ENCODE results near the gene ADCY3.

The ADCY3 gene

GRCh38 chr2:24910245-24910644, 9.8 kb downstream of the ADCY3 start:
- H3K27ac ChIP-seq = no peak overlapping the region
- H3K4me3 ChIP-seq = no peak overlapping the region

DNA sequence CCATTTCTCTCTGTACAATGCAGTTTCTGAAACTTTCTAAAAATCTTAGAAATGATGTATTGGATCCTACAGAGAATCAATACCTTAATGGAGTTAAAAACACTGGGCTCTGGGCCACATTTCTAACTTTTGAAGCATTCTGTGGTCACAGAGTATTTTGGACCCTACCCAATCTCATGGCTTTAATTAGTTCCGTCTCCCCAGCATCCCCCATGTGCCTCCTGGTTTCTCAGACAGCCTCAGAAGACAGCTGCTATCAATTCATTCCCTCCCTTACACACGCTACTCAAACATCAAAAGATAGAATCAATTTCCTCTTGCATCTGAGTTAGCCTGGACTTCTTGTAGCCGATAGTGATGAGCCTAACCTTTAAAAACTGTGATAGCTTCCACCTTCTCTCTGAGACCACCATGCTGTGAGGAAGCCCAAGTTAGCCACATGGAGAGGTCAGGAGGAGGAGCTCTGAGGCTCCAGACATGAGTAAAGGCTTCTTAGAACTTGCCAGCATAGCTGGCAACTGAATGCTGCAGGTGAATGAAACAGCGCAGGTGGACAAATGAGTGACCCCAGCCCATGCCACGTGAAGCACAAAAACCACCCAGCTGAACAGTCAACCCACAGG, 10.4 kb downstream of the ADCY3 start:
- H3K4me3 ChIP-seq = no peak overlapping the region

GRCh38 chr2:24908461-24908901, 11.6 kb downstream of the ADCY3 start:
- H3K27ac ChIP-seq = no peak overlapping the region
- no peak overlapping the region for H3K4me3 ChIP-seq

More for the DNA sequence above, 10.4 kb downstream of the ADCY3 start:
- H3K27ac ChIP-seq = no peak overlapping the region

- H3K4me3 ChIP-seq = no peak overlapping the region
- peak overlapping the region in 1 of 21 experiments; percentile 11 for H3K27ac ChIP-seq
Measured at GRCh38 chr2:24907116-24907515, 12.9 kb downstream of the ADCY3 start.

GRCh38 chr2:24906466-24906865, 13.6 kb downstream of the ADCY3 start:
- H3K4me3 ChIP-seq = no peak overlapping the region
- no peak overlapping the region for H3K27ac ChIP-seq

DNA sequence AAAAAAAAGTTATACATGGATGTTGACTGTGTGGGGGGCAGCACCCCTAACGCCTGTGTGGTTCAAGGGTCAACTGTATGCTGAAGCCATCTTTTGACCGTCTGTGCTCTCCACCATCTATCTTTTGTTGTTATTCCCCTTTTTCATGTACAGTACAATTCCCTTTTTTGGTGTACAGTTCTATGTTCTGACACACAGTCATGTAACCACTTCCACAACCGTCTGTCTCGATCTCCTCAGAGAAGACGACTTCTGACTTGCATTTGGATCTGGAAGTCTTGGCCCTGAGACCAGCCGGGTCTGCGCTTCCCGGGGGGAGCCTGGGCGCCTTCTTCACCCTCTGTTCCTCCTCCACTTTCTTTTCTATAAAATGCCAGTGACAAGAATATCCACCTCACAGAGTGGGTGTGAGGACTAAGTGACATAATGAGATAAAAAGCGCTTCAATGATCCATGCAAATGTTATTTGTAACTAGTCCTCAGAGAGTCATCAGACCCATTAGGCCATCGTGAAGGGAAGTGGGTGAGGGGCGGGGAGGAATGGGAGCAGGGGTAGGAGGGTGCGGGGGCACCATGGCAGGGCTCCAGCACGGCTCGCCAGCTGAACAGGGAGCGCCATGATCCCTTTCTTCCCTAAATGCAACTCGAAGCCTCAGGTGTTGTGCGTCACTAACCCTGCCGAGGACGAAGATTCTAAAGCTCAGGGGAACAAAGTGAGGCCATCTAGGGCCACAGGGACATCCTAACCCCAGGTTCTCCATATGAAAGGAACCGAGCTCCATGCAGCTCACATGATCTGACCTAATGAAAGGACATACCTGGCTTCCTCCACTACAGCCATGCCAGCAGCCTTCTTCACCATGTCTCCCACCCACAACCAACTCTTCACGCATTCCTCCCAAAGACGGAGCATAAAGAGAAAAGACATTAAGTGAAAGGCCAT, 16.6 kb downstream of the ADCY3 start:
- Histone ChIP-seq H3K4me3 (no peak overlapping the region), H3K27ac (no peak overlapping the region)

GRCh38 chr2:24899361-24899910, 20.6 kb downstream of the ADCY3 start:
- H3K4me3 ChIP-seq = no peak overlapping the region
- no peak overlapping the region for H3K27ac ChIP-seq

DNA sequence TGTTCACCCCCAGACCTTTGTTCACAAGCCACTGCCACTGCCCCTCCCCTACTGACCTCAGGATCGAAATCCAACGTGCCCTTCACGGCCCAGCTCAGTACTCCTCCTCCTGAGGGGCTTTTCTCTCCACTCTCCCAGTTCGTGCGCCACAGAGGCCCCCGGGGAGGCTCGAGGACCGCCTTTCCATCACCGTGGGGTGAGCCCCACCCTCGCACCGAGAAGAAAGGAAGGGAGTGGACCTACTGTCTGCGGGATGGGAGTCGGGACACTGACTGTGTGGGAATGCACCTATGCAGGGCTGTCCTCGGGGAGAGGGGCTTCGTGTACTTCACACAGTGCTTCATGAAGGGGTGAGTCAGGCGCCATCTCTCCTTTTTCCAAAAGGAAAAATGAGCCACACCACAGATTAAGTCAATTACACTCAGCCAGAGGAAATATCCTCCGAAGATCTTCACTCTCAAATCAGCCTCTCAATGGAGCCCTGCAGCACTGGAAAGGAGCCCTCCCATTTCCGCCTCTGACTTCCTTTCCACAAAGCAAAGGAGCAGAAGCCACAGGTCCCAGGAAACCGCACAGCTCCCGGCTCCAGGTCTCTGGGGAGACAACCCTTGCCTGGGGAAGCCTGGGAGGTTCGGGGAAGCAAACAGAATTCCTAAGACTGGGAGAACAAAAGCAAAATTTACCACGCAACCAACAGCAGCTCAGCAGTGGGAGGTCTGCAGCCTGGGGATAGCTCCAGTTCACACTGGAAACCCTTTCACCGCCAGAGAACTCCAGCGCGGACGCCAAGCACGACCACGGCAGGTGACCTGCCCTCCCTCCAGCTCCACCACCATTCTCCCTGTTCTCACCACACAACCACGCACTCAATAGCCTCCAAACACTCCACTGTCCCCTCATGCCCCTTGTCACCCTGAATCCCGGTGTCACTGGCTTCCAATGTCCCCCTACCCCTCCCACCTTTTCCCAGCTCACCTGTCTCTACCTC, 21.6 kb downstream of the ADCY3 start:
- no peak overlapping the region for H3K4me3 ChIP-seq
- H3K27ac ChIP-seq = no peak overlapping the region

GRCh38 chr2:24894750-24895149, 25.3 kb downstream of the ADCY3 start:
- Histone ChIP-seq H3K4me3 (no peak overlapping the region), H3K27ac (no peak overlapping the region)

- Histone ChIP-seq H3K4me3 (no peak overlapping the region), H3K27ac (no peak overlapping the region)
Measured at GRCh38 chr2:24893934-24894333, 26.1 kb downstream of the ADCY3 start.

GRCh38 chr2:24892928-24893327, 27.1 kb downstream of the ADCY3 start:
- Histone ChIP-seq H3K27ac (no peak overlapping the region), H3K4me3 (no peak overlapping the region)

GRCh38 chr2:24891201-24891600, 28.8 kb downstream of the ADCY3 start:
- H3K4me3 ChIP-seq = no peak overlapping the region
- H3K27ac ChIP-seq = no peak overlapping the region

DNA sequence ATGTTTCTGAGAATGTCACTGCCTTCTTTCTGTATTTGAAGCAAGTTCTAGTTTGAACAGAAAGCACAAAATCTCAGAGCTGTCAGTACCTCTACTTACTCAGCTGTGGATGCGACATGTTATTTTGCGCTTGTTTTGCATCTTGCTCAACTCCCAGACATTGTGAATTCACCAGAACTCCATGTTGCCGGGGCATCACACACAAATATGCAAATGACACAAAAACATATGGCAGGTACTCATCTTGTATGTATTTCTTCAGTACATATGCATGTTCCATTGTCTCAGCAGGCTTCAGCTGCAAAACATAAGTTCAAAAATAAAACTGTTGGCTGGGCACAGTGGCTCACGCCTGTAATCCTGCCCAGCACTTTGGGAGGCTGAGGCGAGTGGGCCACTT, 30.8 kb downstream of the ADCY3 start:
- Histone ChIP-seq H3K4me3 (no peak overlapping the region), H3K27ac (no peak overlapping the region)

DNA sequence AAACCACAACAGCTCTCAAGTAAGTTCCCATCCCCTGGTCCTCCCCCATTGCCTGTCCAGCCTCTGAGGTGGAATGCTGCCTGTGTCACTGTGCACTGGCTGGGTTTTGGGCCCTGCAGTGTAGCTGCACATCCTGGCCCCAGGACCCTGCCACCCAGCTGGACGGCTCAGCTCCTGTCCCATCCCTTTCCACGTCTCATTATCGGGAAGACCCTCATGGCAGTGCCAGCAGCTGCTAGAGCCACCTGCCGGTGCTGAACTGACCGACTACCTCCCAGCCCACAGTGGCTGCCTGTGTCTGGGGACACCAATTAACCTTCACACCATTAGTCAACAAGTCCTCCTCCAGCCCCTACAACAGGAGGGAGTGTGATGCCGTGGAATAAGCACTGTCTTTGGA, 31.9 kb downstream of the ADCY3 start:
- no peak overlapping the region for H3K27ac ChIP-seq

DNA sequence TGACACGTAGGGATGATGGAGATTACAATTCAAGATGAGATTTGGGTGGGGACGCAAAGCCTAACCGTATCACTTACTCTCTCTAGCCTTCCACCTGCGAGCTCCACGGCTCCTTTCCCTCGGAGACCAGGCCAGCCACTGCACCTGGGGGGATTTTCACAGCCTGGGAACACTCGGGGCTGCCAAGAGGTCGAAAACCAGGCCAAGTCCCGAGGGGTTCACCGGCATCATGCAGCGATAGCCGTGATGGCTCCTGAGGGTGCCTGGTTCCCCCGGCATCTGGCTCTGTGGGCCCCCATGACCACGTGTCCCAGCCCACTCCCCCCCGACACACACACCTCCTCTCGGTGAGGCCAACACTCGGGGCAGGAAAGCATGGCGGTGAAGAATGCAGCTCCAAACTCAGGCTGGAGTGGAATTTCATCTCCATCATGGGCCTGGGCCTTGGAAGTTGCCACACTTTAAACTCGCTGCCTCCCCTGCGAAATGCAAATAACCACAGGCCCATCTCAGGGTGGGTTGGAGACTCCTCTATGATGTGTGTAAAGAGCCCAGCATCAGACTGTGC, 32.6 kb downstream of the ADCY3 start:
- H3K27ac ChIP-seq = peak overlapping the region in 2 of 21 experiments; percentile 45 to 55
- no peak overlapping the region for H3K4me3 ChIP-seq

More for the DNA sequence above, 31.9 kb downstream of the ADCY3 start:
- H3K4me3 ChIP-seq = no peak overlapping the region

DNA sequence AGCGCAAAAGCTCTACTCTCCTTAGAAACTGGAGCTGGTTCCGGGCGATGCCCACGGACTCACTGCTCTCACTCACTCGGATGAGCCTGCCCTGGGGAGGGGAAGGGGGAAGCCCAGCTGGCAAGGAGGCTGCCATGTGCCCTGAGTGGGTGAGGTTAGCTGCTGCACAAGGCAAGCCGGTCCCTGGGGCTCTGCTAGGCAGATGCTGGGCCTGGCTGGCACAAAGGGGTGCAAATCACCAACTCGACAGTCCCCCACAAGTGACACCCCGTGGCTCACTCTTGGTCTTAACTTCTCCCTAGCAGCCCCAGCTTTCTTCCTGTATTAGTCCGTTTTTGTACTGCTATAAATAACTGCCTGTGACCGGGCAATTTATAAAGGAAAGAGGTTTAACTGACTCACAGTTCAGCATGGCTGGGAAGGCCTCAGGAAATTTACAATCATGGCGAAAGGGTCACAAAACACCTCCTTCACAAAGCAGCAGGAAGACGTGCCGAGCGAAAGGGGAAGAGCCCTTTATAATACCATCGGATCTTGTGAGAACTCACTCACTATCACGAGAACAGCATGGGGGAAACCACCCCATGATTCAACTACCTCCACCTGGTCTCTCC, 33.2 kb downstream of the ADCY3 start:
- Histone ChIP-seq H3K27ac (peak overlapping the region in 8 of 21 experiments; percentile 8 to 66 (median 40)), H3K4me3 (no peak overlapping the region)

- H3K27ac ChIP-seq = peak overlapping the region in 4 of 21 experiments; percentile 18 to 66 (median 41)
Measured at GRCh38 chr2:24886126-24886501, 33.9 kb downstream of the ADCY3 start.

DNA sequence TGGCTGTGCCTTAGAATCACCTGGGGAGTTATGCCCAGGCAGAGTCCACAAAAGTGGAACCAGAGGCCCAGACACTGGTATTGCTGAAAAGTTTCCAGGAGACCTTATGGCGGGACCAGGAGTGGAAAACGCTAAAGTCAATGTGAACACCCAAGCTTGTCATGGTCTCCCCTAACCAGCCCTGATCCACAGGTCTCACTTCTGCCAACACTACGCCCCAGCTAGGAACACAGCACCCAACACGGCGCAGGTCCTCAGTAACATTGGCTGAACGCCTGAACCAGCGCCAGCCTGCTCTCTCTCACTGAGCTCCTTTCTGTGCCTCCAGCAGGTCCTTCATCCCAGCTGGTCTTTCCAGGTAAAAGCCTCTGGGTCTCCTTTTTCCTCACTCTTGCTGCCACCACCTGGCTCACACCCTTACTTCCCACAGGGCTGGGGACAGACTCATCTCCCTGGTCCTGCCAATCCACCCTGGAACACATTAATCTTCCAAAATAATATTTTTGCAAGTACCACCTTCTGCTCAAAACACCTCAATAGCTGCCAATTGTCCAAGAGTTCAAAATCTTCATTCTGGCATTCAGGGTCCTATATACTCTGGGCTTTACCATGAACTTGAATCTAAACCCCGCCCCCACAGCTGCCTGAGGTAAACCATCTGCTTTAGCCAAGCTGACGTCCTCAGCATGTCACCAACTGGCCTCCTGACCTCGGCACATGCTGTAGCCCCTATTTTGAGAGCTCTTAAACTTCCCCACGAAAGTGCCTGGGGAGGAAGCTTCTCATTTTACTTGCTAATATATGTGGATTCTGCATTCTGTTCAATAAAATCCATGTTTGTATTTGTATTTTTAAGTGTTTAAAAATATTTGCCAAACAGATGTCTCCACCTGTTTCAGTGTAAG, 34.6 kb downstream of the ADCY3 start:
- Histone ChIP-seq H3K27ac (no peak overlapping the region), H3K4me3 (no peak overlapping the region)

More at GRCh38 chr2:24886126-24886501, 33.9 kb downstream of the ADCY3 start:
- no peak overlapping the region for H3K4me3 ChIP-seq

All from skin epidermis (tissue), 12 donors.